ENCODE data around the gene DRC7.
"Not testable (repeated sequence)": the region's sequence is repeated elsewhere in the genome, so short reads cannot be mapped to it uniquely, and the experiment has no call there.

Gene DRC7

DNA sequence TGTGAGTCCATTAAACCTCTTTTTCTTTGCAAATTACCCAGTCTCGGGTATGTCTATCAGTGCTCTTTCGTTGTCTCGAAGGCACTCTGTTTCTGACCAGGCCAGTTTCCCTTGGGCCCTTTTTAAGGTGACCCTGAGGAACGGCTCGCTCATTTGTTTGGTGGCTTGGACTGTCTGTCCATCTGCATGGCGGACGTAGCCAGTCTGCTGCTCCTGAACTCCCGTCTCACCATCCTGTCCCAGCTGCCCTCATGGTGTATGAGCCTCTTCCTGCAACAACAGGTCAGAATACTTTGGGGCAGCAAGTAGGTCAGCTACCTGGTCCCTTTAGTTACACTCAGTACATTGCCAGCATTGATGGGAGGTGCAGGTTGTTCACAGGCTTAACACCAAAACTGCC lies 19.0 kb downstream of the DRC7 start:
- DNase-seq, result no peak

- no peak for DNase-seq
Measured at GRCh38 chr16:57714047-57714446, 19.4 kb downstream of the DRC7 start.

- peak in 2 of 5 experiments; percentile 16 to 59 for DNase-seq
Measured at GRCh38 chr16:57720142-57720575, 25.6 kb downstream of the DRC7 start.

DNA sequence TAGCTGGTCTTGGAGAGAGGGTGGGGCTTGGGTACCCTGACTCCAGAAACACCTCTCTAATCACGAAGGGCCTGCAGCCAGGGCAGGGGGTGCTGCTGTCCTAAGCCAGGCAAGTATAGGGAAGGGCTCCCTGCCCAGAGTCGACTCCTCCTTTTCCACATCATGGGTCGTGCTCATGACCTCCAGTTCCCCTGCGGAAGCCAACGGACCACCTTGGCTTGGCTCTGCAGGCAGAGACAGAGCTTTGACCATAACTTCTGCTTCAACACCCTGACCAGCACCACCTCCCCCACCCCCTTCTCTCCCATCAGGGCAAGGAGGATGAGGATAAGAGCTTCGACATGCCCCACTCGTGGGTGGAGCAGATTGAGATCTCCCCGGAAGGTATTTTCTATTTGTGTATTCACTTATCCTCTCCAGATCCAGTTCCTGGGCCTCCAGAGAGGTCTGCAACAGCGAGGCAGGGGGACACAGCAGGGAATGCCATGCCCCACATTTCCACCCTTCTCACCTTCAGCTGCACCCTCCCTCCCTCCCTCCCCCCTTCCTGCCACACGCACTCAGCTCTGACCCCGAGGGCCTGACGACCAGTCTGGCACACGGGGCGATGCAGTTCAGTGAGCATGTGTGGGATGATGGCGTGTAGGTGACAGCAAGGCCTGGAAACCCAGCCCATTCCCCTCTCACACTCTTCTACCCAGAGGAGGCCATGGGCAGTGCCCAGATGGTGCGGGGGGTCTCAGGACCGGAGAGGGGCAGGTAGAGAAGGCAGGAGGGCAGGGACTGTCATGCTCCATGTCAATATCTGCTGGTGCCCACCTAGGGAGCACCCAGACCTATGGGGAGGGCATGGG lies 27.0 kb downstream of the DRC7 start:
- DNase-seq, result no peak

GRCh38 chr16:57722210-57722499 lies 27.5 kb downstream of the DRC7 start:
- DNase-seq, result no peak

DNA sequence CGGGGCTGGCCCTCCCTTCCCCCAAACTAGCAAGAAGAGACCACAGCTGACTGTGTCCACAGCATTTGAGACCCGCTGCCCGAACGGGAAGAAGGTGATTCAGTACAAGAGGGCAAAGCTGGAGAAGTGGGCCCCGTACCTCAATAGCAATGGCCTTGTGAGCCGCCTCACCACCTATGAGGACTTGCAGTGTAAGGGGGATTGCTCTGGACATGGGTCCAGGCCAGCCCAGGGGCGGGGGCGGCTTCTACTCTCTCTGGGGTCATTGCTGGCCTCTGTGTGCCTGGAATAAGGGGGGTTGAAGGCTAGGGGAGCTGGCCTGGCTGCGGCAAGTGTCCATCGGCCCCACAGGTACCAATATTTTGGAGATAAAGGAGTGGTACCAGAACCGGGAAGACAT lies 28.0 kb downstream of the DRC7 start:
- DNase-seq, result no peak

DNA sequence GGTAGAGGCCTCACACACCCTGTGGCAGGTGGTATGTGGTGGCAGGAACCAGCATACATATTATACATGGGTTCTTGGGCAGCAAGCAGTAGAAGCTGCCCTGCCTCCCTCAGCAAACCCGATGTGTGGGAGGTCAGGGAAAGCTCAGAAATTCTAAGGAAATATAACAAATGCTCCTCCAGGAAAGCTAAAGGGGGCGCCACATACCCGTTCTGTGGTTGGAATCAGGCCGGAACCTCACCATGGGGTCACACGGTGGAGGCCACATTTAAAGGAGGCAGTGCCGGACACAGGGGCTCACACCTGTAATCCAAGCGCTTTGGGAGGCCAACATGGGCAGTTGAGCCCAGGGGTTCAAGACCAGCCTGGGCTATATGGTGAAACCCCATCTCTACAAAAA lies 28.6 kb downstream of the DRC7 start:
- no peak for DNase-seq

GRCh38 chr16:57724531-57724930 lies 29.9 kb downstream of the DRC7 start:
- no peak for DNase-seq

DNA sequence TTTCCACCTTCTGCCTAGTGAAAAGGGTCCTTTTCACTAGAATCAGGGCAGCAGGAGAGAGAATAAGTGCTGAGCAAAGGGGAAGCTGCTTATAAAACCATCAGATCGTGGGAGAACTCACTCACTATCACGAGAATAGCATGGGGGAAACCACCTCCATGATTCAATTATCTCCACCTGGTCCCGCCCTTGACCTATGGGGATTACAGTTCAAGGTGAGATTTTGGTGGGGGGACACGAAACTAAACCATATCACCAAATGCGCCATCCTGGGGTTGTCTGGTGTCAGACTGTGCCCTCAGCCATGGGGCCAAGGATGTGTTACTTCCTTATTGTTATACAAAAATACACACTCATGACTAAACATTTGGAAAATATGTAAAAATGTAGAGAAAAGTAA lies 30.5 kb downstream of the DRC7 start:
- DNase-seq, result no peak

DNA sequence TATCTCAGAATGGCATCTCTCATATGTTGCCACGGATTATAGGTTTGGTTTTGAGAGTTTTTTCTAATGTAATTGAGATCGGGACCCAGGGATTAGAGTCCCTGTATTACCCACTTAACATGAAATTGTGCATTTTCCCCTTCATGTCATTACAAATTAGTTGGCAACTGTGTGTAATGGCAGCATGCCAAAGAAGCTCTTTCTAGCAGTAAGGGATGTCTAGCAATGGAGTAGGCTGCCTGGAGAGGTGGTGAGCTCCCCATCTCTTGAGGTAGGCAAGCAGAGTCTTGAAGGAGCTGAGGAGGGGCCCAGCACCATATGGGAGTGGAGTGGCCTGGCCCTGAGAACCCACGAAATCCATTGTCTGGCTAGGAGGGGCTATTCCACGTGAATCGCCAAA lies 30.9 kb downstream of the DRC7 start:
- DNase-seq, result no peak

- no peak for DNase-seq
Measured at GRCh38 chr16:57725976-57726375, 31.4 kb downstream of the DRC7 start.

DNA sequence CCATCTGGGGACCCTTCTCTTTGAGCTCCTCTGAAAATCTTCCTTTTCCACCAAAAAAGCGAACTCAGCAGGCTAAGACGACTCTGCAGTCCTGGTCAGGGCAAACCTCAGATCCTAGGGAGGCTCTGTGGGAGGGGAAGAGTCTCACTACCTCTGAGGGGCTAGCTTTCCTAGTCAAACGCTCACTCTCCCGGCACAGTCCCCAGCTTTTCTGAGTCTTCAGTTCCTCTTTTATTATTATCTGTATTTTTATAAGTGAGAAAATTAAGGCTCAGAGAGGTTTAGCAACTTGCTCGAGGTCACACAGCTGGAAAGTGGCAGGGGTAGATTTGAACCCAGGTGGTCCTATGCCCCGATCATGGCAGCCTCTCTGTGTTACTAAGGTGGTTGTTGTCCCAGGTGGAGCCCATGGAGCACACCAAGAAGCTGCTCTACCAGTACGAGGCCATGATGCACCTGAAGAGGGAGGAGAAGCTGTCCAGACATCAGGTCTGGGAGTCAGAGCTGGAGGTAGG lies 31.9 kb downstream of the DRC7 start:
- DNase-seq, result no peak

DNA sequence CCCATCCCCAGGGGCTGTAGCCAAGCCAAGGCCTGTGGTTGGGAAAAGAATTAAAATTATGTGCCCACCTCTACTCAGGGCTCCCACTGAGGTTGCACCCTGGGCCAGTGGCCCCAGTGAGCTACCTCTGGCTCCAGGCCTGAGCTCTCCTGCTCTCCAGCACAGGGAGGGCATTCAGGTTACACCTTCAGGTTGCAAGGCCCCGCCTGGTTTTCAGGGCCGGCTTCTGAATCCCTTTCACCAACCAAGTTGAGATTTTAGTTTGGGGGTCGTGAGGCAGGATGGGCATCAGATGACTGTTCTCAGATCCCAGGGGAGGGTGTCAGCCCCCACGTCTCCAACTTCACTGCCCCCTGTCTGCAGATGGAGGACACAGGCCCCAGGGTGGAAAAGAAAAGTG lies 33.0 kb downstream of the DRC7 start:
- DNase-seq, result no peak

GRCh38 chr16:57728336-57729181 lies 34.0 kb downstream of the DRC7 start:
- no peak for DNase-seq

GRCh38 chr16:57729182-57729484 lies 34.5 kb downstream of the DRC7 start:
- DNase-seq, result no peak

GRCh38 chr16:57729852-57730251 lies 35.2 kb downstream of the DRC7 start:
- not testable (repeated sequence) for DNase-seq

DNA sequence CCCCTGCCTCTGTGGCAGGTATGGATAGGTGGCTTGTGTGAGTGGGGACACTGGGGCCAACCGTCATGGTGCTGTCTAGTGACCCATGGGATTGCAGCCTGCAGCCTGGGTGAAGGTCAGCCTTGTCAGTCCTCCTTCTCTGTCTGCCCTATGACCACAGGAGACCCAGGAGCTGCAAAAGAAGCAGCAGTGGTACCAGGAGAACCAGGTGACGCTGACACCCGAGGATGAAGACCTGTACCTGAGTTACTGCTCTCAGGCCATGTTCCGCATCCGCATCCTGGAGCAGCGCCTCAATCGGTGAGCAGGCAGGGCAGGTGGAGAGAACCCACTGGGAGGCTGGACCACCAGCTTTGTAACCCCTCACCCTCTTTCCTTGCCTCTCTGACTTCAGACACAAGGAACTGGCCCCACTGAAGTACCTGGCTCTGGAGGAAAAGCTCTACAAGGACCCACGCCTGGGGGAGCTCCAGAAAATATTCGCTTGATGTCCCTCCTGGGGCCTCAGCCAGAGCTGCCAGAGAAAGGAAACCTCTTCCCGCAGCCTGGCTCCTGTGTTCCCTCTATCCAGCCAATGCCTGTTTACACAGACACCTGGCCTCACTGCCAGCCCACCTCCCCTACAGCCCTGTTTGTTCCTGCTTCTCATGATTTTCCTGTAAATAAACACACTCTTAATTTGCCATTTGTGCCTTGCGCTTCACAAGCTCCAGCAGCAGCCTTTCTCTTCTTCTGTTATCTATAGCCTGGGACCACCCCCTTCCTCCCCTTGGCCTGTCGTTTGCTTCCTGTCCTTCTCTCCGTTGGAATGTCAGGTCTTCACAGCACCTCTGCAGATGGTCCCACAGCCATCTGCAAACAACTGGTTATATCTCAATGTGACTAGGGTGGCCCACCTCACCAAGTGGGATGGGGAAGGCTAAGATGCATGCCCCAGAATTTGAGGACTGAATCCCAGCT lies 36.4 kb downstream of the DRC7 start:
- no peak for DNase-seq

DNA sequence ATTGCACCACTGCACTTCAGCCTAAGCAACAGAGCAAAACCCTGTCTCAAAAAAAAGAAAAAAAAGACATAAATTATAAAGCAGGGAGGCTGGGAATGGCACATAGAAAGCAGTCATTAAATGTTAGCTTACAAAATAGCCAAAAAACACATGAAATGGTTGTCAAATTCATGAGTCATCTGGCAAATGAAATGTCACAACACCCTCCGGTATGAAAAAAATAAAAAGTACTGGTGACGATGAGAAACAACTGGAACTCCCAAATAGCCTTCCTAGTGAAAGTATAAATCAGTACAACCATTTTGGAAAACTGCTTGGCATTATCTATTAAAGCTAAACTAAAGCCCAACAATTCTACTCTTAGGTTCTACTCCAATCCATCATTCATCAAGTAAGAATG lies 37.4 kb downstream of the DRC7 start:
- no peak for DNase-seq

GRCh38 chr16:57732714-57733113 lies 38.1 kb downstream of the DRC7 start:
- no peak for DNase-seq

GRCh38 chr16:57734308-57734924 lies 39.8 kb downstream of the DRC7 start:
- no peak for DNase-seq

DNA sequence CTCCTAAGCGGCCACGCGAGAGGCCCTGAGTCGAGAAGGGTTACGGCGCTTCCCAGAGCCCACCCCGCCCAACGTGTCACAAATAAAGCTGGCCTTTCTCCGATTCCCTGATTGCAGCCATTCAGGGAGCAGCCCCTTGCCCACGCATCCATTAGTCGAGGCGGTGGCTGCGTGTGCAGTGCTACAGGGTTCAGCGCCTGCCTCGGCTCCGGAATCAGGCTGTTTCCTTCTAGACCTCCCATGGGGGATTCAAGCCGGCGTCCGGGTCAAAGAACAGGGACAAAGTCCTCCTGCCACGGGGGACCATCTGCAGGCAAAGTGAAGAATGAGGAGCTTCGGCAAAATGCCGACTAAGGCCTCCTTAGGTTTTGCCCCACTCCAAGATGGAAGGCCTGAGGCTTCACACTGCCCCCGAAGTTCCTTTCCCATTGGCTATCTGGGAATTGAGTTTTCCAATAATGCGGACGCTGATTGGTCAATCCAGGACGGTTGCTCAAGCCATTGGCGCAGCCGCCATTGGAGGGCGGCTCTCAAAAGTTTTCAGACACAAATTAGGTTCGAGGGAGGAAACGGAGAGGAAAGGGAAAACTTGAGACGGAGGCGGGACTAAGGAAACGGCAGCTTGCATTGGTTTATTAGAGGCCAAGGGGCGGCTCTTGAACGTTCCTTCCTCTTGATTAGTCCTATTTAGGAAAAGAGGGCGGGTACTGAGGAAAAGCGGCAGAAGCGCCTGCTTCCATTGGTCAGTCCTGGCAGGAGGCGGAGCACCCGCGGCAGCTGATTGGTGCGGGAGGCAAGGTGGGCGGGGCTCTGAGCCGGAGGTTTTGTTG lies 40.5 kb downstream of the DRC7 start:
- peak; percentile 95 to 100 (median 98) for DNase-seq

All from T-helper 2 cell (primary cell).